Muscle of leg (tissue), 11 donors: ENCODE data around the gene CEP78. TPM values are rescaled to one million over a fixed set of nuclear protein-coding genes. Genes with fewer than 3 reads are reported as not detected.
"Not testable (repeated sequence)": the region's sequence is repeated elsewhere in the genome, so short reads cannot be mapped to it uniquely, and the experiment has no call there.

Experiments used
- DNase-seq: peaks from one replicate; pipeline ENCODE4 v3.0.0; 2013
- H3K27ac ChIP-seq: one replicate; pipeline ENCODE4 v1.5.1; 2013; ENCODE audit warnings: mild to moderate bottlenecking, low read length, control low read depth
- H3K27me3 ChIP-seq: one replicate; pipeline ENCODE4 v1.6.1; 2013; ENCODE audit warnings: low read length; ENCODE audit not compliant: control insufficient read depth, insufficient read depth
- H3K36me3 ChIP-seq: one replicate; pipeline ENCODE4 v1.6.1; 2013; ENCODE audit warnings: low read length; ENCODE audit not compliant: control insufficient read depth, insufficient read depth
- H3K4me1 ChIP-seq: one replicate; pipeline ENCODE4 v1.6.1; 2013; ENCODE audit warnings: low read length; ENCODE audit not compliant: control insufficient read depth, insufficient read depth
- H3K4me3 ChIP-seq: one replicate; pipeline ENCODE4 v1.5.1; 2013; ENCODE audit warnings: low read length, control low read depth
- H3K9me3 ChIP-seq: replicated peaks from 2 replicates; pipeline ENCODE4 v1.6.1; 2013; ENCODE audit warnings: low read depth, low read length; ENCODE audit not compliant: control insufficient read depth
- WGBS: methylation state at CpG from one replicate; pipeline ENCODE4 v1.1.5; 2013; ENCODE audit warnings: missing lambda C conversion rate; ENCODE audit not compliant: insufficient coverage; 5-methylcytosine and 5-hydroxymethylcytosine counted together
- polyA plus RNA-seq, 8 donors: library from polyadenylated mRNA; unstranded; fragments of 120-200 nt; gene quantifications; one replicate each; pipeline versions ENCODE4 v1.2.1 to v1.2.3, GENCODE V29; 2013; ENCODE audit warnings: inconsistent platforms in 1 of 8, low replicate concordance in 1 of 8; ENCODE audit not compliant: insufficient read length in 8 of 8, insufficient read depth in 1 of 8
- total RNA-seq: library from RNA; stranded (reverse); fragments of 120-200 nt; gene quantifications from one replicate; pipeline ENCODE4 v1.2.4, GENCODE V29; 2013

Gene CEP78
- total and polyA plus RNA-seq, 9 donors = 12.6 to 22.6 (median 16.9) TPM

- no peaks in the 10 kb centered on the region for H3K36me3 ChIP-seq
- no peaks in the 10 kb centered on the region for H3K9me3 ChIP-seq
- WGBS = no CpG with 5 or more reads among the region's 1 CpG
- peaks cover 26% of the 10 kb centered on the region for H3K4me1 ChIP-seq
- H3K27me3 ChIP-seq = no peaks in the 10 kb centered on the region
- H3K27ac ChIP-seq = no peak overlapping the region
- no peak overlapping the region for H3K4me3 ChIP-seq
- no peak for DNase-seq
Observed at GRCh38 chr9:78278801-78279200, 42.9 kb downstream of the CEP78 start.

GRCh38 chr9:78280982-78281668, 45.2 kb downstream of the CEP78 start:
- H3K4me3 ChIP-seq = no peak overlapping the region
- H3K36me3 ChIP-seq = no peaks in the 10 kb centered on the region
- H3K27ac ChIP-seq = peak overlapping the region; percentile 87
- no peaks in the 10 kb centered on the region for H3K9me3 ChIP-seq
- H3K27me3 ChIP-seq = no peaks in the 10 kb centered on the region
- DNase-seq = peak; percentile 97
- no CpG with 5 or more reads among the region's 3 CpGs for WGBS
- H3K4me1 ChIP-seq = peaks cover 26% of the 10 kb centered on the region

- H3K4me1 ChIP-seq = peaks cover 24% of the 10 kb centered on the region
- H3K27ac ChIP-seq, H3K9me3 ChIP-seq, H3K4me3 ChIP-seq, H3K36me3 ChIP-seq, H3K27me3 ChIP-seq, DNase-seq: not testable (repeated sequence)
- 100% methylated on average over 1 of the region's 4 CpGs for WGBS
Observed at GRCh38 chr9:78284181-78284580, 48.3 kb downstream of the CEP78 start.

- Histone ChIP-seq H3K36me3 (no peaks in the 10 kb centered on the region), H3K9me3 (no peaks in the 10 kb centered on the region), H3K27ac (no peak overlapping the region), H3K27me3 (no peaks in the 10 kb centered on the region), H3K4me3 (no peak overlapping the region), H3K4me1 (peaks cover 19% of the 10 kb centered on the region)
- DNase-seq = no peak
Observed at GRCh38 chr9:78286125-78286524, 50.2 kb downstream of the CEP78 start.

GRCh38 chr9:78286946-78287388, 51.1 kb downstream of the CEP78 start:
- 100% methylated on average over 1 of the region's 6 CpGs for WGBS
- no peak for DNase-seq
- H3K27me3 ChIP-seq = no peaks in the 10 kb centered on the region
- H3K4me1 ChIP-seq = peaks cover 18% of the 10 kb centered on the region
- no peak overlapping the region for H3K27ac ChIP-seq
- H3K9me3 ChIP-seq = no peaks in the 10 kb centered on the region
- H3K4me3 ChIP-seq = no peak overlapping the region
- no peaks in the 10 kb centered on the region for H3K36me3 ChIP-seq

GRCh38 chr9:78288214-78288892, 52.5 kb downstream of the CEP78 start:
- Histone ChIP-seq H3K27ac (no peak overlapping the region), H3K36me3 (no peaks in the 10 kb centered on the region), H3K9me3 (no peaks in the 10 kb centered on the region), H3K4me3 (no peak overlapping the region), H3K27me3 (no peaks in the 10 kb centered on the region), H3K4me1 (peaks cover 12% of the 10 kb centered on the region)
- no peak for DNase-seq
- 75% methylated on average over 5 of the region's 8 CpGs for WGBS

GRCh38 chr9:78289474-78289873, 53.6 kb downstream of the CEP78 start:
- no peak for DNase-seq
- no CpG with 5 or more reads among the region's 1 CpG for WGBS
- no peak overlapping the region for H3K27ac ChIP-seq
- no peaks in the 10 kb centered on the region for H3K36me3 ChIP-seq
- H3K9me3 ChIP-seq = no peaks in the 10 kb centered on the region
- H3K4me1 ChIP-seq = peaks cover 12% of the 10 kb centered on the region
- H3K4me3 ChIP-seq = no peak overlapping the region
- no peaks in the 10 kb centered on the region for H3K27me3 ChIP-seq

GRCh38 chr9:78291240-78291925, 55.5 kb downstream of the CEP78 start:
- DNase-seq = peak; percentile 22
- H3K27ac ChIP-seq = peak overlapping the region; percentile 53
- H3K27me3 ChIP-seq = no peaks in the 10 kb centered on the region
- 88% methylated on average over 5 of the region's 8 CpGs for WGBS
- H3K9me3 ChIP-seq = no peaks in the 10 kb centered on the region
- no peak overlapping the region for H3K4me3 ChIP-seq
- peaks cover 30% of the 10 kb centered on the region for H3K4me1 ChIP-seq
- no peaks in the 10 kb centered on the region for H3K36me3 ChIP-seq

- Histone ChIP-seq H3K4me3 (no peak overlapping the region), H3K36me3 (no peaks in the 10 kb centered on the region), H3K9me3 (no peaks in the 10 kb centered on the region), H3K4me1 (peaks cover 34% of the 10 kb centered on the region), H3K27me3 (no peaks in the 10 kb centered on the region), H3K27ac (peak overlapping the region; percentile 53)
- 14% methylated on average over 1 of the region's 6 CpGs for WGBS
- DNase-seq = no peak
Observed at GRCh38 chr9:78292026-78292425, 56.2 kb downstream of the CEP78 start.

- Histone ChIP-seq H3K27me3 (no peaks in the 10 kb centered on the region), H3K27ac (no peak overlapping the region), H3K36me3 (no peaks in the 10 kb centered on the region), H3K4me1 (peaks cover 36% of the 10 kb centered on the region), H3K4me3 (no peak overlapping the region), H3K9me3 (no peaks in the 10 kb centered on the region)
- no CpG with 5 or more reads among the region's 9 CpGs for WGBS
- DNase-seq = no peak
Observed at GRCh38 chr9:78292716-78293497, 57.0 kb downstream of the CEP78 start.
